Right renal pelvis (tissue), 4 donors: ENCODE results near the gene BTG2. TPM values are rescaled to one million over a fixed set of nuclear protein-coding genes. Genes with fewer than 3 reads are reported as not detected.

Source experiments
- DNase-seq, 4 donors: peaks; one replicate each; pipeline ENCODE4 v3.0.0-alpha.2; 2013; ENCODE audit warnings: low read depth in 4 of 4, low spot score in 3 of 4, missing footprints in 1 of 4
- polyA plus RNA-seq, 4 donors: library from polyadenylated mRNA; unstranded; fragments of 120-200 nt; gene quantifications; one replicate each; pipeline ENCODE4 v1.2.1, GENCODE V29; 2013; ENCODE audit not compliant: insufficient read length in 4 of 4

BTG2 gene
- polyA plus RNA-seq, 4 donors, result 101 to 178 (median 139) TPM

- no peak for DNase-seq
Measured at GRCh38 chr1:203275656-203276272, 29.6 kb upstream of the BTG2 start.

- DNase-seq, result no peak
Measured at GRCh38 chr1:203276408-203276807, 28.9 kb upstream of the BTG2 start.

- no peak for DNase-seq
Measured at GRCh38 chr1:203276916-203277545, 28.3 kb upstream of the BTG2 start.

- DNase-seq, result no peak
Measured at GRCh38 chr1:203278082-203278884, 27.0 kb upstream of the BTG2 start.

- no peak for DNase-seq
Measured at GRCh38 chr1:203278885-203279406, 26.4 kb upstream of the BTG2 start.

GRCh38 chr1:203280061-203280460 is 25.3 kb upstream of the BTG2 start:
- no peak for DNase-seq

- no peak for DNase-seq
Measured at GRCh38 chr1:203281033-203281432, 24.3 kb upstream of the BTG2 start.

- no peak for DNase-seq
Measured at GRCh38 chr1:203281851-203282661, 23.3 kb upstream of the BTG2 start.

GRCh38 chr1:203282720-203283542 is 22.4 kb upstream of the BTG2 start:
- no peak for DNase-seq

GRCh38 chr1:203283597-203283996 is 21.7 kb upstream of the BTG2 start:
- no peak for DNase-seq

- DNase-seq, result no peak
Measured at GRCh38 chr1:203284411-203285123, 20.8 kb upstream of the BTG2 start.

GRCh38 chr1:203286161-203286984 is 18.9 kb upstream of the BTG2 start:
- no peak for DNase-seq

GRCh38 chr1:203287109-203287893 is 18.0 kb upstream of the BTG2 start:
- DNase-seq, result no peak

GRCh38 chr1:203287898-203288297 is 17.4 kb upstream of the BTG2 start:
- DNase-seq, result no peak

GRCh38 chr1:203288400-203288799 is 16.9 kb upstream of the BTG2 start:
- no peak for DNase-seq

GRCh38 chr1:203289281-203289981 is 15.9 kb upstream of the BTG2 start:
- no peak for DNase-seq

GRCh38 chr1:203289982-203290260 is 15.4 kb upstream of the BTG2 start:
- DNase-seq, result no peak
